Measurements from ENCODE around the gene DISC1.

Gene DISC1

GRCh38 chr1:231998791-231999190 is 372.2 kb downstream of the DISC1 start:
- peaks cover 11% of the 10 kb centered on the region for H3K27me3 Mint-ChIP-seq (ENCODE audit: low read depth)
- H3K4me1 Mint-ChIP-seq = no peaks in the 10 kb centered on the region
- H3K27ac Mint-ChIP-seq = no peak overlapping the region
- no peak overlapping the region for H3K4me3 Mint-ChIP-seq
- H3K9me3 Mint-ChIP-seq = peaks cover 6% of the 10 kb centered on the region
- no peaks in the 10 kb centered on the region for H3K36me3 Mint-ChIP-seq (ENCODE audit: low read depth)
- TF ChIP-seq CTCF (IDR thresholded peaks at IDR 0.05; ENCODE audit: unreplicated experiment in 3 of 3) = no peak

- TF ChIP-seq CTCF (IDR thresholded peaks at IDR 0.05; ENCODE audit: unreplicated experiment in 3 of 3) = no peak
- Mint-ChIP-seq H3K27me3 (ENCODE audit: low read depth) (no peaks in the 10 kb centered on the region), H3K36me3 (ENCODE audit: low read depth) (no peaks in the 10 kb centered on the region), H3K27ac (no peak overlapping the region), H3K4me1 (no peaks in the 10 kb centered on the region), H3K4me3 (no peak overlapping the region), H3K9me3 (peaks cover 5% of the 10 kb centered on the region)
Observed at GRCh38 chr1:232005300-232005699, 378.7 kb downstream of the DISC1 start.

- Mint-ChIP-seq H3K36me3 (ENCODE audit: low read depth) (no peaks in the 10 kb centered on the region), H3K4me1 (peaks cover 20% of the 10 kb centered on the region), H3K9me3 (peaks cover 5% of the 10 kb centered on the region), H3K4me3 (no peak overlapping the region), H3K27me3 (ENCODE audit: low read depth) (no peaks in the 10 kb centered on the region), H3K27ac (no peak overlapping the region)
- no peak for TF ChIP-seq CTCF (IDR thresholded peaks at IDR 0.05; ENCODE audit: unreplicated experiment in 3 of 3)
Observed at GRCh38 chr1:232009741-232010140, 383.2 kb downstream of the DISC1 start.

GRCh38 chr1:232011961-232012360 is 385.4 kb downstream of the DISC1 start:
- no peak for TF ChIP-seq CTCF (IDR thresholded peaks at IDR 0.05; ENCODE audit: unreplicated experiment in 3 of 3)
- Mint-ChIP-seq H3K4me1 (peaks cover 32% of the 10 kb centered on the region), H3K27ac (no peak overlapping the region), H3K4me3 (no peak overlapping the region), H3K36me3 (ENCODE audit: low read depth) (no peaks in the 10 kb centered on the region), H3K9me3 (no peaks in the 10 kb centered on the region), H3K27me3 (ENCODE audit: low read depth) (no peaks in the 10 kb centered on the region)

- Mint-ChIP-seq H3K36me3 (ENCODE audit: low read depth) (no peaks in the 10 kb centered on the region), H3K4me3 (no peak overlapping the region), H3K9me3 (no peaks in the 10 kb centered on the region), H3K4me1 (peaks cover 33% of the 10 kb centered on the region), H3K27me3 (ENCODE audit: low read depth) (no peaks in the 10 kb centered on the region), H3K27ac (peak overlapping the region in 1 of 3 experiments; percentile 10)
- no peak for TF ChIP-seq CTCF (IDR thresholded peaks at IDR 0.05; ENCODE audit: unreplicated experiment in 3 of 3)
Observed at GRCh38 chr1:232012773-232013386, 386.3 kb downstream of the DISC1 start.

GRCh38 chr1:232014941-232015340 is 388.4 kb downstream of the DISC1 start:
- Mint-ChIP-seq H3K27me3 (ENCODE audit: low read depth) (peaks cover 8% of the 10 kb centered on the region), H3K4me3 (no peak overlapping the region), H3K9me3 (no peaks in the 10 kb centered on the region), H3K4me1 (peaks cover 33% of the 10 kb centered on the region), H3K27ac (no peak overlapping the region), H3K36me3 (ENCODE audit: low read depth) (no peaks in the 10 kb centered on the region)
- TF ChIP-seq CTCF (IDR thresholded peaks at IDR 0.05; ENCODE audit: unreplicated experiment in 3 of 3) = no peak

Data from nephron (organoid).